Measurements from ENCODE around the gene GHRHR.

The GHRHR gene

DNA sequence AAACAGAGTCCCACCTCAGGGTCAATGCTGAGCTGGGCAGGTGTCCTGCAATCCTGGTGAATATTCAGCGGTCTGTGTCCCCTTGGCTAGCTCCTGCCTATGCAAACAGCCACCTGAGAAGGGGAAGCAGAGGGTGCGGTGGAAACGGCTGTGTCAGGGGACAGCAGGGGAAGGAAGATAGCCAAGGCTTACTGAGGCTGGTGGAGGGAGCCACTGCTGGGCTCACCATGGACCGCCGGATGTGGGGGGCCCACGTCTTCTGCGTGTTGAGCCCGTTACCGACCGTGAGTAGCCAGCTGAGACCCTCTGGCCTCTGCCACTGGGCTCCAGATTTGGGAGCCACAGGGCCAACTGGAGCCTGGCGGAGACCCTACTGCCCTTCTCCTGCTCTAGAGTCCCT, at the start of gene GHRHR:
Gene GHRHR, plus strand, starts transcription at position 112 of the 400 bp plus-strand sequence. Its CDS starts 116 bp downstream, at position 228.
- no peak for DNase-seq (ENCODE audit: low read depth)

DNA sequence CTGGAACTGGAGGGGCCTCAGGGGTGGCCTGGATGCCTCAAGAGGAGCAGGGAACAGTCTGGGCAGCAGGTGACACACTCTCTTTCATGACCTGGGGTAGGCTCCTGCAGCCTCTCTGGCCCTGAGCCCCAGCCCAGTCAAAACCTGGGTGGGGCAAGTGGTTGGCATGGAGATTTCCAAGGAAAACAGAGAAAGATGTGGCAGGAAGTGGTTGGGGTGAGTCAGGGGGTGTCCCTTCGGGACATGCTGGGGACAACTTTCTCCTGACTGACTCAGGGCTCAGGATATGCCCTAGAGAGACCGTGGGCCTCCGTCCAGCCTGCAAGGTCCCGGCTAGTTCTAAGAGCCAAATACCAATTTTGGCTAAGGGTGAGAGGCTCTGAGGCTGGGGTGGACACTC, 49.2 kb upstream of the GHRHR start:
- no peak for DNase-seq (ENCODE audit: low read depth)

DNA sequence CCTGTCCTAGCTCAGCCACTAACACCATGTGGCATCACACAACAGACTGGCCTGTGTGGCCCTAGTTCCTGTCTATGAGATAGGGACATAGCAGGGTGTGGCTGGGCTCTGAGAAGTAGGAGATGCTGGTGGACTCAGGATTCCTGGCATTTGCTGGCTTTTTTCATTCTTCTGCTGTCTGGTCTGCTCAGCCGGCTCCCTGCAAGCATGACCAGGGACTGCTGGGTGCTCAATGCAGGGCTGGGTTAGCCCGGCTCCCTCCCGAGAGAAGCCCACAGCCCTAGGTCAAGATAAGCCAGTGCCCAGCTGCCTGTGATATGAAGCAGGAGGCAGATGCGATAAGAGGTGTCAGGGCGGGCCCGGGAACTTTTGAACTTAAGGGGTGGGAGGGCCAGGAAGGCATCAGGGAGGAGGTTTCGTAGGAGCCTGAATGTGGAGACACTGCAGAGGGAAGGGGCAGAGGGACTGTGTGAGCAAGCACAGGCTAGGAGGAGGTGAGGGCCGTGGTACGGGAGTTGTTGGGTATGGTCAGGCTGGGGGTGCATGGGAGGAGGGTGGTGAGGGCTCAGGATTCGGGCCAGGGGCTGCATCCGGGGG, 48.6 kb upstream of the GHRHR start:
- no peak for DNase-seq (ENCODE audit: low read depth)

DNA sequence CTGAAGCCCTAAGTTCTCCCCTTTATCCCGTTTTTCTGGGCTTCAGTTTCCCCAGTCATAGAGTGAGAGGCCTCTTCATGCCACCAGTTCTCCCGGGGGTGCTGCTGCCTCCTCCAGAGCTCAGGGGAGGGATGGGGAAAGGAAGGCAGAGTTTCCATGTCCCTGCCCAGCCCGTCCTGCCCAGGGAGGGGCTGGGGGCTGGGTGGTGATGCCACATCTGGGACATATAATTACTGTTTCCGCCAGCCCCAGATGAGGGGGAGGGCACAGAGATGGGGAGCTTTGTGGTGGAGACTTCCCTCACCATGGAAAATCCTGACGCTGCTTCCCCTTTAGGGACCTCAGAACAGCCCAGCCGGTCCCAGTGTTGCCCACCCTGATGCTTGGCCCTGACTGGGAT, 48.0 kb upstream of the GHRHR start:
- DNase-seq (ENCODE audit: low read depth): no peak

DNA sequence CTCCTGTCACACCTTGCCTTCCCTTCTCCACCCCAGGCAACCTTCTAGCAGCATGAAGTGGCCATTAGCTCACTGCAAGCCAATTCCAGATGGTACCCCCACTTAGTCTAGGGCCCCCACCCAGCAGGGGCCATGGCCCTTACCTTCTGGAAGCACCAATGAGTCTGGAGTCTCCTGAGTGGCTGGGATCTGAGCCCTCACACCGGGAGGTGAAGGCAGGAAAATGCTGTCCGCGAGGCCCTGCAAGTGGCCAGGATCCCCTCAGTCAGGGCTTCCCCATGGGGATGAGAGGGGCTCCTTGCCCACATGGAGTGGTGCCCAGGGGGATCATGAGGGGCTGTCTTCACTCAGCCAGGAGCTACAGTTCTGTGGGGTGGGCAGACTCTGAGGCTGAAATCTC, 47.5 kb upstream of the GHRHR start:
- DNase-seq (ENCODE audit: low read depth): no peak

DNA sequence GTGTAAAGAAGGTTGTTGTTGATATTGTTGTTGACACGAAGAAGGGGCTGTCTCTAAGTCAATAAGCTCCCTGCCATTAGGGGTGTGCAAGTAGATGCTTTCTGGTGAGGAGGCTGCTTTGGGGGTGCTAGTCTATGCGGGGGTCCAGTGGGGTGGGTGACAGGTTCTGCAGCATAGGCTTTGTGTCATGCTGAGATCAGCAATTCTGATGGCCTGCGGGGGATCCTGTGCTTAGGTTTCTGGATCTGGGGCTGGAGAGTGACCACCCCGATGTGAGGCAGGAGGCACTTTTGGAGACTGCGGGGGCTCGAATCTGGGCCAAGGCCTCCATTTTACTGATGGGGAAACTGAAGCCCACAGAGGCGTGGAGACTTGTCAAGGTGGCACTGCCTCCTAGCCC, 47.0 kb upstream of the GHRHR start:
- no peak for DNase-seq (ENCODE audit: low read depth)

DNA sequence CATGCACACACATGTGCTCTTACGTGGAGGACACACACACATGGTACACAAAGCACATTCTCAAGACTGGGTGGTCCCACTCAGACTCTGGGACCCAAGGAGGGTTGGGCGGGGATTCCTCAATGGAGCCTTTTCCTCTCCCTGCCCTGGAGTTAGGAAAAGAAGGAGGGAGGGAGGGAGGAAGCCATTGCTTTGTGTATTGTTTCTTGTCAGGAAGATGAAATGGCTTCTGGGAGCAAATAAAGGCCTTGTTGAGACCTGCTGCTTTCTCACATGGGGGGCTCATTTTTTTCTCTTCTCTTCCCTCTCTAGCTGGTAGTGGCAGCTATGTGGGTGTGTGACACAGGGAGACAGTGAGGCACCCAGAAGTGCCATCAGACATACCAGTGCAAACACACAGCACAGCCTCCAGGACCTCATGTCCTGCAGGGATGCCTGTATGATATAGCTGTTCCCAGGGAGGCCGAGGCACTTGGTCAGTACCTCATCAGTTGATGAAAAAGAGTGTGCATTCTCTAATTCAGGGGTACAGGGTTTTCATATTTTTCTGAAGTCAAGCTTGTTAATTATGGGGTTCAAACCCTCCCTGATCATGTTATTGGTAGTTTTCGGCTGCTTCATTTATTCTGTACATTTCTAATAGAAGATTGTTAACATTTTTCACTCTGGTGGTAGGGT, 46.4 kb upstream of the GHRHR start:
- DNase-seq (ENCODE audit: low read depth): no peak

DNA sequence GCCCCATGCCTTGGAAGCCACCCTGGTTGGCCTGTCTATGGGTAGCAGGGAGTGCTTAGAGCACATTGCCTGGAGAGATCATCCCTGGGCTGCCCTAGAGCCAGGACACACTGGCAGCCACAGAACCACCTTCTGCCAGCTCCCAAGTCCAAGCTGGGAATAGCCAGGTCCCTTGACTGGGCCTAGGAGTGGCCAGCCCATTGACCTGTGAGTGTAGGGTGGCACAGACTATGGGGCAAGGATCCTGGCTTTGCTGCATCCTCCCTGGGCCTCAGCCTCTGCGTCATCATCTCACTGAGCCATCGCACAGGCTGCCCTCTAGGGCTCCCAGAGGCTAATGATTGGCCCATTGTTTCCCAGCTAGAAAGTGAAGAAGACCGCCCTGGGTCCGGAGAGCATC, 45.1 kb upstream of the GHRHR start:
- no peak for DNase-seq (ENCODE audit: low read depth)

DNA sequence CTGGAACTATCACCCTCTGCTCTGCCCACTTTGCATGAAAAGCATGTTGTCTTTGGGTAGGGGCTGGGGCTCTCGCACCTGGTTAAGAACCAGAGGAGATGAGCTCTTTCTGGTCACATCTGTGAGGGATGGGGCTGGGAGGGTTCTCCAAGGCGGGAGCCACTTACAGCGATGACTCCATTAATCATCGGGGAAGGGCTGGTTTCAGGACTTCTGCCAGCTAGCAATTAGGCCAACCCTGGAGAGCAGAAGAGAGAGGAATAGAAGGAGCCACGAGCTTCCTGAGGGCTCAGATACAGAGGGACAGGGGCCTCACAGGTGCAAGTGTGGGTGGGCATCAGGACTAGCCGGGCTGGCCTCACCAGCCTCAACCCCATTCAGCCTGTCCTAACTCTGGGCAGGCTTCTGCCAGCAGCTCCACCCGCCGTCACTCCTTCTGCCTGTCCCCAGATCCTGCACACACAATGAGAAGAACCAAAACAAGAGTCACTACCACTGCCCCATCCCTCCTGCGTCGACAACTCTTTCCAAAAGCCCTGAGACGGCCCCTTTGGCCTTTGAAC, 43.7 kb upstream of the GHRHR start:
- DNase-seq (ENCODE audit: low read depth): no peak

DNA sequence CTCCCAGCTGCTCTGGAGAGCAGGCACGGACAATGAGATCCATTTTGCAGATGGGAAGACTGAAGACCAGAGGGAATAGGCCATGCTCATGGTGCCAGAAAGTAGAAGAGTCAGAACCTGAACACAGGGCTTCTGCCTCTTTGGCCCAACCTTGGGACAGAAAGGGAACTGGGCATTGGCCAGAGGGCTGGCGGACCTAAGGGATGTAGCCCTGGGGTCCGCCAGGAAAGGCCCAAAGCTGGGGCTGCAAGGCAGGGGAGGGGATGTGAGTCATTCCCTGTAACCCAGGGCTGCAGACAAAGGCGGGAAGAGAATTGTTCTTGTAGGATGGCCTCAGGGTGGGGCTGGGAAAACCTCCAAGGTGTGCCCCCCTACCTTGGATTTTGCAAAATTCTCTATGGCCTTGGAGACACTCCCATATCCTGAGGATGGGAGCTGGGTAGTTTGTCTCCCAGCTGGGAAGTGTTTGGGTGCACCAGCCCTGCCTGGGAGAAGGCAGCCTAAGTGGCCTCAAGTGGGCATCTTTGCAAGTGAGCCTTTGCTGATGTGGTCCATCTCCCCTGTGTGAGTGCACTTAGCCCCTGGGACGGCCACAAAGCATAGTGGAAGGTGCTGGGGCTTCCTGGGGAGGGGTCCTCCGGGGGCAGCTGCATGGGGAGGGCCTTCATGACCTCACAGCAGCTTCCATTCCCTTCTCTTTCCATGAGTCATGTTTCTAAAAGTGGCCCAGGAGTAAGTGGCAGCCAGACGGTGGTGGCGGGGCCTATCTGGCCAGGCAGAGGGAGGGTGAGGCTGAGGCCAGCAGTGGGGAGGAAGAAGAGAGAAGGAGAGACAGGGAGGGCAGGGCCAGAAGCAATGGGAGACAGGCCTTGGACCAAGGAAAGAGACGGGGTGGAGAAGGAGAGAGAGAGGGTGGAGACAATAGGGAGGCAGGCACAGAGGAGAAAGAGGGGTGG, 42.9 kb upstream of the GHRHR start:
- no peak for DNase-seq (ENCODE audit: low read depth)

DNA sequence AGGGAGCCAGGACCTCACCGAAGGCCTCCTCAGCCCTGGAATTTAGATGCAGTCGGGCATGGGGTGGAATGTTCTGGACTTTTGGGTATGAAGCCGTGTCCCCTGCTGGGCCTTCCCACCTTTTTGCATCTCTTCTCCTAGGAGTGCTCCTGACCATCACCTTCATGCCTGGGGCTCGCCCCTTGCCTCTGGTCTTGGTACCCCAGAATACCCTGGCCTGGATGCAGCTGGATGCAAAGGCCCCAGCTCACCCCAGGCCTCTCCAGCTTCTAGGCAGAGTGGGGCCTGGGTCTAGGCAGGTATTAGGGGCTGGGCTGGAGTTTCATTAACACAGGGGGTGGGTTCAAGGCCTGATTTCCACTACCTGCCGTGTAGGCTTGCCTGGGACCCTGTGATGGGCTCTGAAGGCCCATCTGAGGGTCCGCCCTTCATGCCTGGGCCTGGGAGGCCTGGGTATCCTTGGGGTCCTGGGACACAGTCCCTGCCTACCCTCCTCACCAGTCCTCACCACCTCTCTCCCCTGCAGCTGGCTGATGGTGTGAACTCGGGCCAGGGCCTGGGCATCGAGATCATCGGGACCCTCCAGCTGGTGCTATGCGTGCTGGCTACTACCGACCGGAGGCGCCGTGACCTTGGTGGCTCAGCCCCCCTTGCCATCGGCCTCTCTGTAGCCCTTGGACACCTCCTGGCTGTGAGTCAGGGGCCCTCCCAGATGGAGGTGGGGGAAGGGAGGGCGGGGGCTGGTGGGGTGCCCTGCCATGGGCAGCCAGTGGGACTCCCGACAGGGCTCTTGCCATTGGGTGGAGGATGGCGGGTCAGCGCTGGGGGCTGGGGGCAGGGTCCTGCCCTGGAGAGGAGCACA, 42.0 kb upstream of the GHRHR start:
- no peak for DNase-seq (ENCODE audit: low read depth)

DNA sequence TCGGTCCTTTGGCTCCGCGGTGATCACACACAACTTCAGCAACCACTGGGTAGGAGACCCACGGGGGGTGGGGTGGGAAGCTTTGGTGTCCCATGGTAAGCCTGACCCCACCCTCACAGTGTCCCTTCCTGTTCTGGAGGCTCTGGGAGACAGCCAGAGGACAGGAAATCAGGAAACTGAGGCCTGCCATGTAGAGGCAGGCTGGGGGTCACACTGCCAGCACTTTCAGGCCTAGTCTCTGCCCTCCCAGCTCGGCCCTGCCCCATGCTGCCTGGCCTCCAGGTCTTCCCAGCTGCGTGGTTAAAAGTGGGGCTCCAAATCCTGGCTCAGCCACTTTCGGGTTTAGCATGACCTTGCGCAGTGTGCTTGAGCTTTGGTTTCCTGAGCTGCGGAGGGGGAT, 41.2 kb upstream of the GHRHR start:
- no peak for DNase-seq (ENCODE audit: low read depth)

DNA sequence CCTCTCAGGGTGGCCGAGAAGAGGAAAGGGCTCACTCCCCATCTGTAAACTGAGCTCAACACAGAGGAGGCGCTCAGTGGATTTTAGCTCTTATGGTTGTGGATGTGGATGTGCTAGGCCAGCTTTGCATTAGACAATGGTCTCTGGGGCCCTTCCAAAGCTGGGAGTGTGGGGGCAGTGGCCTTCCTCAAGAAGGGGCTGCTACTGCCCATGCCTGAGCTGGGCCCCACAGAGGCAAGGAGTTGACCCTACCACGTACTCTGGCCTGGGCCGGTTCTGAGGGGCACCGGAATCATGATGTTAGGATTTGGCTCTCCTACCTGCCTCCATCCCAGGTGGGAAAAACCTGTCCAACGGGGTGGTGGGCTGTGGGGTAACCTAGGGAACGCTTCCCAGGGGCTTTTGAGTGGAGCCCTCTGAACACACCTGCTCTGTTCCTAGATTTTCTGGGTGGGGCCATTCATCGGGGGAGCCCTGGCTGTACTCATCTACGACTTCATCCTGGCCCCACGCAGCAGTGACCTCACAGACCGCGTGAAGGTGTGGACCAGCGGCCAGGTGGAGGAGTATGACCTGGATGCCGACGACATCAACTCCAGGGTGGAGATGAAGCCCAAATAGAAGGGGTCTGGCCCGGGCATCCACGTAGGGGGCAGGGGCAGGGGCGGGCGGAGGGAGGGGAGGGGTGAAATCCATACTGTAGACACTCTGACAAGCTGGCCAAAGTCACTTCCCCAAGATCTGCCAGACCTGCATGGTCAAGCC, 40.6 kb upstream of the GHRHR start:
- DNase-seq (ENCODE audit: low read depth): no peak

DNA sequence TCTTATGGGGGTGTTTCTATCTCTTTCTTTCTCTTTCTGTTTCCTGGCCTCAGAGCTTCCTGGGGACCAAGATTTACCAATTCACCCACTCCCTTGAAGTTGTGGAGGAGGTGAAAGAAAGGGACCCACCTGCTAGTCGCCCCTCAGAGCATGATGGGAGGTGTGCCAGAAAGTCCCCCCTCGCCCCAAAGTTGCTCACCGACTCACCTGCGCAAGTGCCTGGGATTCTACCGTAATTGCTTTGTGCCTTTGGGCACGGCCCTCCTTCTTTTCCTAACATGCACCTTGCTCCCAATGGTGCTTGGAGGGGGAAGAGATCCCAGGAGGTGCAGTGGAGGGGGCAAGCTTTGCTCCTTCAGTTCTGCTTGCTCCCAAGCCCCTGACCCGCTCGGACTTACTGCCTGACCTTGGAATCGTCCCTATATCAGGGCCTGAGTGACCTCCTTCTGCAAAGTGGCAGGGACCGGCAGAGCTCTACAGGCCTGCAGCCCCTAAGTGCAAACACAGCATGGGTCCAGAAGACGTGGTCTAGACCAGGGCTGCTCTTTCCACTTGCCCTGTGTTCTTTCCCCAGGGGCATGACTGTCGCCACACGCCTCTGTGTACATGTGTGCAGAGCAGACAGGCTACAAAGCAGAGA, 39.9 kb upstream of the GHRHR start:
- no peak for DNase-seq (ENCODE audit: low read depth)

DNA sequence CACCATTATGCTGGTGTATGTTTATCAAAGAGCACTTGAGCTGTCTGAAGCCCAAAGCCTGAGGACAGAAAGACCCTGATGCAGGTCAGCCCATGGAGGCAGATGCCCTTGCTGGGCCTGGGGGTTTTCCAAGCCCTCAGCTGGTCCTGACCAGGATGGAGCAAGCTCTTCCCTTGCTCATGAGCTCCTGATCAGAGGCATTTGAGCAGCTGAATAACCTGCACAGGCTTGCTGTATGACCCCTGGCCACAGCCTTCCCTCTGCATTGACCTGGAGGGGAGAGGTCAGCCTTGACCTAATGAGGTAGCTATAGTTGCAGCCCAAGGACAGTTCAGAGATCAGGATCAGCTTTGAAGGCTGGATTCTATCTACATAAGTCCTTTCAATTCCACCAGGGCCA, 39.1 kb upstream of the GHRHR start:
- no peak for DNase-seq (ENCODE audit: low read depth)

DNA sequence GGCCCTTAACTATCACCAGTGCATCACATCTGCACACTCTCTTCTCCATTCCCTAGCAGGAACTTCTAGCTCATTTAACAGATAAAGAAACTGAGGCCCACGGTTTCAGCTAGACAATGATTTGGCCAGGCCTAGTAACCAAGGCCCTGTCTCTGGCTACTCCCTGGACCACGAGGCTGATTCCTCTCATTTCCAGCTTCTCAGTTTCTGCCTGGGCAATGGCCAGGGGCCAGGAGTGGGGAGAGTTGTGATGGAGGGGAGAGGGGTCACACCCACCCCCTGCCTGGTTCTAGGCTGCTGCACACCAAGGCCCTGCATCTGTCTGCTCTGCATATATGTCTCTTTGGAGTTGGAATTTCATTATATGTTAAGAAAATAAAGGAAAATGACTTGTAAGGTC, 38.6 kb upstream of the GHRHR start:
- DNase-seq (ENCODE audit: low read depth): no peak

DNA sequence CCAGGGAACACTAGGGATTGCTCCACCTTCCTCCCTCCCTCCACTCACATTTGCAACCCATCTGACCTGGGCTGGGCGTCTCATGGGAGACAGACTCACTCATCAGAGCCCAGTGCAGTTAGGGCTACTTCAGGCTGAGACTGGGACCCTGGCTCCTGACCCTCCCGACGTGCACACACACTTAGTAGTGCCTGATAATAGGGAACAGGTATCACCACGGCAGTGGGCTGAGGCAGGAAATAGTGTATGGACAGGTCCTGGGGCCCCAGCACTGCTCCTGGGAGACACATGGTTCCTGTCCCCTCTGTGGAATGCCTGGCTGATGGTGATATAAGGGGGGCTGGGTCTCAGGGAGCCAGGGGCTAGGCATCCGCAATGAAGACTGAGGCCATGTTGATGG, 37.8 kb upstream of the GHRHR start:
- no peak for DNase-seq (ENCODE audit: low read depth)

DNA sequence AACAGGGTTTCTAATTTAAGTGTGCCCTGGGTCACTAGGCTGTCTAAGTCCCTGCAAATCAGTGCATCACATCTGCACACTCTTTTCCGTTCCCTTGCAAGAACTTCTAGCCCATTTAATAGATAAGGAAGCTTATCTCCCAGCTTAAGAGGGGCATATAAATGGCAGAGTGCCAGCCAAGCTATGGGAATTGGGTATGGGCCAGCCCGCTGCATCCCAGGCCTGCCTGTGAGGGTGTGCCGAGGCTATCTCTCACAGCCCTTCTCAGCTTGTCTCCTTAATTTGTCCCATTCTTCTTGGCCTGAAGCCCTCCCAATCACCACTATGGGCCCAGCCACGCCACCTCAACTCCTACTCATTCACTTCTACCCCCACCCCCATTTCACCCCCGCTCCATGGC, 37.4 kb upstream of the GHRHR start:
- no peak for DNase-seq (ENCODE audit: low read depth)

DNA sequence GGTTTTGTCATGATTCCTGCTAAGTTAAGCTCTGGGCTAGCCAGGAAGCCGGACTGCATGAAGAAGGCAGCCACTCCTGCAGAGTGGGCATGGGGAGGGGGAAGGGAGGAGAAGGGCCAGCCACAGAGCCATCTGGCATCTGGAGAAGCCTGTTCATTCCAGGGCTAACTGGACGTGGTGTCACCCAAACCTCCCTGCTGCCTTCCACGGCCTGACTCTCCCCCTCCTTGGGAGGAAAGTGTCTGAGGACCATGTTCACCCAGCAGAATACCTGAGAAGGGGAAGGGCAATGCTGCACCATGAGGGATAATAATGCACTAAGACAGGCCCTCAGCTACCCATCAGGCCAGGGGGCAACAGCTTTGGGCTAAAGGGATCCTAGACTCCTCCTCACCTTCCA, 36.7 kb upstream of the GHRHR start:
- no peak for DNase-seq (ENCODE audit: low read depth)

DNA sequence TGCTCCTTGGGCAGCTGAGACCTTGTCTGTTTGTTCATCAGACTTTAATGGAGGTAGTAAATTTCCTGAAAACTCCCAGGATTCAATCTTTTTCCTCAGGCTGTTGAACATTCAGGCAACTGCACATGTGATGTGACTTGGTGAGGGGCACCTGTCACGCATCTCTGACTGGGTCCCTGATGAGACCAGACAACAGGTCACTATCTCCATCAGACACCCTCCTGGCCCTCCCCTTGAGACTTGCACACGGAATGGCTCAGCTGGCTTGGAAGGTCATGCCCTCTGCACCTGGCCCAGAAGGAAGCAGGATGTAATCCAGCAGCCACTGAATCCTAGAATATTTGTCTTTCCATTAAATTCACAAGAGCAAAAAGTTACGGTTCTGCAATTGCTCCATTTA, 36.2 kb upstream of the GHRHR start:
- DNase-seq (ENCODE audit: low read depth): no peak

All from activated T-helper 9 cell treated with anti-CD3 and anti-CD28 coated beads, Interleukin-2, amount 50 U/mL, for 16 hours (primary cell).